ENCODE results near the gene CHD2.

Gene CHD2

GRCh38 chr15:92932946-92933649 lies 33.0 kb downstream of the CHD2 start:
- no peak for DNase-seq (ENCODE audit: low spot score)

GRCh38 chr15:92933831-92934230 lies 33.7 kb downstream of the CHD2 start:
- DNase-seq (ENCODE audit: low spot score): no peak

GRCh38 chr15:92934716-92935115 lies 34.6 kb downstream of the CHD2 start:
- DNase-seq (ENCODE audit: low spot score): no peak

- DNase-seq (ENCODE audit: low spot score): no peak
Observed at GRCh38 chr15:92936138-92936537, 36.0 kb downstream of the CHD2 start.

GRCh38 chr15:92936693-92937092 lies 36.6 kb downstream of the CHD2 start:
- no peak for DNase-seq (ENCODE audit: low spot score)

- DNase-seq (ENCODE audit: low spot score): no peak
Observed at GRCh38 chr15:92937901-92938300, 37.8 kb downstream of the CHD2 start.

- DNase-seq (ENCODE audit: low spot score): no peak
Observed at GRCh38 chr15:92938387-92938786, 38.3 kb downstream of the CHD2 start.

- DNase-seq (ENCODE audit: low spot score): no peak
Observed at GRCh38 chr15:92941668-92942067, 41.5 kb downstream of the CHD2 start.

GRCh38 chr15:92942706-92943105 lies 42.6 kb downstream of the CHD2 start:
- no peak for DNase-seq (ENCODE audit: low spot score)

GRCh38 chr15:92943581-92943980 lies 43.5 kb downstream of the CHD2 start:
- no peak for DNase-seq (ENCODE audit: low spot score)

- DNase-seq (ENCODE audit: low spot score): no peak
Observed at GRCh38 chr15:92944946-92945521, 44.9 kb downstream of the CHD2 start.

GRCh38 chr15:92947071-92947730 lies 47.1 kb downstream of the CHD2 start:
- no peak for DNase-seq (ENCODE audit: low spot score)

GRCh38 chr15:92949604-92950249 lies 49.6 kb downstream of the CHD2 start:
- no peak for DNase-seq (ENCODE audit: low spot score)

GRCh38 chr15:92951800-92952457 lies 51.8 kb downstream of the CHD2 start:
- DNase-seq (ENCODE audit: low spot score): no peak

GRCh38 chr15:92952458-92952850 lies 52.3 kb downstream of the CHD2 start:
- no peak for DNase-seq (ENCODE audit: low spot score)

- no peak for DNase-seq (ENCODE audit: low spot score)
Observed at GRCh38 chr15:92953566-92953965, 53.4 kb downstream of the CHD2 start.

GRCh38 chr15:92954002-92954401 lies 53.9 kb downstream of the CHD2 start:
- DNase-seq (ENCODE audit: low spot score): no peak

- no peak for DNase-seq (ENCODE audit: low spot score)
Observed at GRCh38 chr15:92954578-92954977, 54.5 kb downstream of the CHD2 start.

- DNase-seq (ENCODE audit: low spot score): no peak
Observed at GRCh38 chr15:92955706-92956105, 55.6 kb downstream of the CHD2 start.

- no peak for DNase-seq (ENCODE audit: low spot score)
Observed at GRCh38 chr15:92958105-92958504, 58.0 kb downstream of the CHD2 start.

- no peak for DNase-seq (ENCODE audit: low spot score)
Observed at GRCh38 chr15:92959219-92959618, 59.1 kb downstream of the CHD2 start.

- no peak for DNase-seq (ENCODE audit: low spot score)
Observed at GRCh38 chr15:92960996-92961681, 61.0 kb downstream of the CHD2 start.
